ENCODE data around the gene RAB21.

Gene RAB21

GRCh38 chr12:71710276-71711125 lies 44.2 kb upstream of the RAB21 start:
- Histone ChIP-seq H2BK120ac (ENCODE audit: low read depth, low read length) (no peak overlapping the region), H3K18ac (ENCODE audit: low read depth in 1 of 2, low read length in 2 of 2) (no peak overlapping the region), H3K36me3 (ENCODE audit: control insufficient read depth in 1 of 2, insufficient read depth in 2 of 2, low read depth in 1 of 2, low read length in 2 of 2) (no peaks in the 10 kb centered on the region), H3K9ac (ENCODE audit: low read length) (no peak overlapping the region), H2BK5ac (ENCODE audit: low read depth, low read length, poor library complexity, severe bottlenecking) (no peak overlapping the region), H3K27me3 (ENCODE audit: control insufficient read depth in 1 of 2, insufficient read depth in 1 of 2, low read length in 2 of 2) (no peaks in the 10 kb centered on the region), H2BK12ac (ENCODE audit: low read length in 2 of 2) (no peak overlapping the region), H2AK5ac (ENCODE audit: low read length, severe bottlenecking) (peak overlapping the region; percentile 9), H3K4me3 (ENCODE audit: insufficient read depth in 1 of 2, low read depth in 1 of 2, low read length in 2 of 2) (peak overlapping the region in 1 of 2 experiments; percentile 35), H3K4me1 (ENCODE audit: control insufficient read depth, insufficient read depth, low read depth, low read length) (peaks cover 2% of the 10 kb centered on the region), H3K4me2 (ENCODE audit: low read length, poor library complexity, severe bottlenecking) (no peak overlapping the region), H4K91ac (ENCODE audit: low read length) (no peak overlapping the region), H3K23ac (ENCODE audit: low read length in 2 of 2) (peak overlapping the region in 1 of 2 experiments; percentile 59), H3K27ac (ENCODE audit: low read length, poor library complexity, severe bottlenecking) (peak overlapping the region; percentile 78), H4K8ac (ENCODE audit: low read length) (no peak overlapping the region), H3K14ac (ENCODE audit: low read length in 2 of 2) (no peak overlapping the region), H3K9me3 (ENCODE audit: control insufficient read depth, low read length) (peaks cover 3% of the 10 kb centered on the region), H2AFZ (ENCODE audit: low read depth, low read length) (no peak overlapping the region), H3K79me1 (replicated peaks; ENCODE audit: low read length, poor library complexity, severe bottlenecking) (no peaks in the 10 kb centered on the region), H3K4ac (ENCODE audit: low read depth in 1 of 2, low read length in 2 of 2) (no peak overlapping the region), H2BK15ac (ENCODE audit: low read depth, poor library complexity, severe bottlenecking) (no peak overlapping the region)
- 37% methylated on average over 6 of the region's 7 CpGs for WGBS
- peak; percentile 72 for DNase-seq

GRCh38 chr12:71718611-71719010 lies 36.1 kb upstream of the RAB21 start:
- DNase-seq = no peak
- H3K4me2 ChIP-seq (ENCODE audit: low read length, poor library complexity, severe bottlenecking) = no peak overlapping the region
- no peak overlapping the region for H2BK12ac ChIP-seq (ENCODE audit: low read length in 2 of 2)

GRCh38 chr12:71719647-71720370 lies 34.9 kb upstream of the RAB21 start:
- Histone ChIP-seq H3K14ac (ENCODE audit: low read length in 2 of 2) (no peak overlapping the region), H4K91ac (ENCODE audit: low read length) (no peak overlapping the region), H3K9ac (ENCODE audit: low read length) (no peak overlapping the region), H2AK5ac (ENCODE audit: low read length, severe bottlenecking) (no peak overlapping the region), H3K23ac (ENCODE audit: low read length in 2 of 2) (no peak overlapping the region), H3K27ac (ENCODE audit: low read length, poor library complexity, severe bottlenecking) (no peak overlapping the region), H3K36me3 (ENCODE audit: control insufficient read depth in 1 of 2, insufficient read depth in 2 of 2, low read depth in 1 of 2, low read length in 2 of 2) (no peaks in the 10 kb centered on the region), H2BK120ac (ENCODE audit: low read depth, low read length) (no peak overlapping the region), H3K4me3 (ENCODE audit: insufficient read depth in 1 of 2, low read depth in 1 of 2, low read length in 2 of 2) (no peak overlapping the region), H3K18ac (ENCODE audit: low read depth in 1 of 2, low read length in 2 of 2) (no peak overlapping the region), H2BK15ac (ENCODE audit: low read depth, poor library complexity, severe bottlenecking) (no peak overlapping the region), H3K27me3 (ENCODE audit: control insufficient read depth in 1 of 2, insufficient read depth in 1 of 2, low read length in 2 of 2) (no peaks in the 10 kb centered on the region), H2AFZ (ENCODE audit: low read depth, low read length) (no peak overlapping the region), H2BK12ac (ENCODE audit: low read length in 2 of 2) (no peak overlapping the region), H3K4me1 (ENCODE audit: control insufficient read depth, insufficient read depth, low read depth, low read length) (no peaks in the 10 kb centered on the region), H4K8ac (ENCODE audit: low read length) (no peak overlapping the region), H3K9me3 (ENCODE audit: control insufficient read depth, low read length) (no peaks in the 10 kb centered on the region), H2BK5ac (ENCODE audit: low read depth, low read length, poor library complexity, severe bottlenecking) (no peak overlapping the region), H3K79me1 (replicated peaks; ENCODE audit: low read length, poor library complexity, severe bottlenecking) (no peaks in the 10 kb centered on the region), H3K4ac (ENCODE audit: low read depth in 1 of 2, low read length in 2 of 2) (no peak overlapping the region), H3K4me2 (ENCODE audit: low read length, poor library complexity, severe bottlenecking) (no peak overlapping the region)
- no peak for DNase-seq
- 98% methylated on average over 5 of the region's 5 CpGs for WGBS

More at GRCh38 chr12:71718611-71719010, 36.1 kb upstream of the RAB21 start:
- H3K4ac ChIP-seq (ENCODE audit: low read depth in 1 of 2, low read length in 2 of 2) = no peak overlapping the region
- no peak overlapping the region for H3K18ac ChIP-seq (ENCODE audit: low read depth in 1 of 2, low read length in 2 of 2)
- H2AK5ac ChIP-seq (ENCODE audit: low read length, severe bottlenecking) = no peak overlapping the region
- H2BK5ac ChIP-seq (ENCODE audit: low read depth, low read length, poor library complexity, severe bottlenecking) = no peak overlapping the region
- H4K91ac ChIP-seq (ENCODE audit: low read length) = no peak overlapping the region
- H3K4me1 ChIP-seq (ENCODE audit: control insufficient read depth, insufficient read depth, low read depth, low read length) = no peaks in the 10 kb centered on the region
- no peaks in the 10 kb centered on the region for H3K27me3 ChIP-seq (ENCODE audit: control insufficient read depth in 1 of 2, insufficient read depth in 1 of 2, low read length in 2 of 2)
- H3K9ac ChIP-seq (ENCODE audit: low read length) = no peak overlapping the region
- H3K79me1 ChIP-seq (replicated peaks; ENCODE audit: low read length, poor library complexity, severe bottlenecking) = no peaks in the 10 kb centered on the region
- no peak overlapping the region for H3K23ac ChIP-seq (ENCODE audit: low read length in 2 of 2)
- H2BK120ac ChIP-seq (ENCODE audit: low read depth, low read length) = no peak overlapping the region
- no peak overlapping the region for H3K27ac ChIP-seq (ENCODE audit: low read length, poor library complexity, severe bottlenecking)
- H3K9me3 ChIP-seq (ENCODE audit: control insufficient read depth, low read length) = no peaks in the 10 kb centered on the region
- H2BK15ac ChIP-seq (ENCODE audit: low read depth, poor library complexity, severe bottlenecking) = no peak overlapping the region
- H3K4me3 ChIP-seq (ENCODE audit: insufficient read depth in 1 of 2, low read depth in 1 of 2, low read length in 2 of 2) = no peak overlapping the region
- H4K8ac ChIP-seq (ENCODE audit: low read length) = no peak overlapping the region
- no peak overlapping the region for H2AFZ ChIP-seq (ENCODE audit: low read depth, low read length)
- no peak overlapping the region for H3K14ac ChIP-seq (ENCODE audit: low read length in 2 of 2)
- H3K36me3 ChIP-seq (ENCODE audit: control insufficient read depth in 1 of 2, insufficient read depth in 2 of 2, low read depth in 1 of 2, low read length in 2 of 2) = no peaks in the 10 kb centered on the region

GRCh38 chr12:71721783-71722505 lies 32.7 kb upstream of the RAB21 start:
- H3K4ac ChIP-seq (ENCODE audit: low read depth in 1 of 2, low read length in 2 of 2) = no peak overlapping the region
- no peak for DNase-seq
- no peaks in the 10 kb centered on the region for H3K4me1 ChIP-seq (ENCODE audit: control insufficient read depth, insufficient read depth, low read depth, low read length)
- H3K27me3 ChIP-seq (ENCODE audit: control insufficient read depth in 1 of 2, insufficient read depth in 1 of 2, low read length in 2 of 2) = no peaks in the 10 kb centered on the region
- no peak overlapping the region for H2AK5ac ChIP-seq (ENCODE audit: low read length, severe bottlenecking)
- no peak overlapping the region for H2BK5ac ChIP-seq (ENCODE audit: low read depth, low read length, poor library complexity, severe bottlenecking)
- H3K36me3 ChIP-seq (ENCODE audit: control insufficient read depth in 1 of 2, insufficient read depth in 2 of 2, low read depth in 1 of 2, low read length in 2 of 2) = no peaks in the 10 kb centered on the region
- no peak overlapping the region for H3K4me3 ChIP-seq (ENCODE audit: insufficient read depth in 1 of 2, low read depth in 1 of 2, low read length in 2 of 2)
- H3K18ac ChIP-seq (ENCODE audit: low read depth in 1 of 2, low read length in 2 of 2) = no peak overlapping the region
- no peak overlapping the region for H3K9ac ChIP-seq (ENCODE audit: low read length)
- H2AFZ ChIP-seq (ENCODE audit: low read depth, low read length) = no peak overlapping the region
- no peaks in the 10 kb centered on the region for H3K79me1 ChIP-seq (replicated peaks; ENCODE audit: low read length, poor library complexity, severe bottlenecking)
- no peak overlapping the region for H4K91ac ChIP-seq (ENCODE audit: low read length)
- WGBS = 96% methylated on average over 2 of the region's 4 CpGs
- H2BK12ac ChIP-seq (ENCODE audit: low read length in 2 of 2) = no peak overlapping the region
- no peak overlapping the region for H3K27ac ChIP-seq (ENCODE audit: low read length, poor library complexity, severe bottlenecking)
- no peak overlapping the region for H2BK120ac ChIP-seq (ENCODE audit: low read depth, low read length)
- H3K9me3 ChIP-seq (ENCODE audit: control insufficient read depth, low read length) = peaks cover 10% of the 10 kb centered on the region
- no peak overlapping the region for H3K23ac ChIP-seq (ENCODE audit: low read length in 2 of 2)
- H3K4me2 ChIP-seq (ENCODE audit: low read length, poor library complexity, severe bottlenecking) = no peak overlapping the region
- H4K8ac ChIP-seq (ENCODE audit: low read length) = no peak overlapping the region
- no peak overlapping the region for H3K14ac ChIP-seq (ENCODE audit: low read length in 2 of 2)
- no peak overlapping the region for H2BK15ac ChIP-seq (ENCODE audit: low read depth, poor library complexity, severe bottlenecking)

All from mesenchymal stem cell (in vitro differentiated cells and primary cell).